Activated naive CD8-positive, alpha-beta T cell (primary cell): ENCODE data around the gene MUC3A.
"Not testable (repeated sequence)": the region's sequence is repeated elsewhere in the genome, so short reads cannot be mapped to it uniquely, and the experiment has no call there.

Experiments
- H3K27ac Mint-ChIP-seq: one replicate; pipeline ENCODE4 v1.8.0; 2021; ENCODE audit warnings: mixed read lengths
- H3K27me3 Mint-ChIP-seq: one replicate; pipeline ENCODE4 v1.8.0; 2021; ENCODE audit warnings: mixed read lengths
- H3K36me3 Mint-ChIP-seq: one replicate; pipeline ENCODE4 v1.8.0; 2021; ENCODE audit warnings: mixed read lengths
- H3K4me1 Mint-ChIP-seq: one replicate; pipeline ENCODE4 v1.8.0; 2021; ENCODE audit warnings: low read depth, mixed read lengths
- H3K4me3 Mint-ChIP-seq: one replicate; pipeline ENCODE4 v1.8.0; 2021; ENCODE audit warnings: mild to moderate bottlenecking, mixed read lengths
- H3K9me3 Mint-ChIP-seq: one replicate; pipeline ENCODE4 v1.8.0; 2021; ENCODE audit warnings: low read depth, mixed read lengths

MUC3A gene

DNA sequence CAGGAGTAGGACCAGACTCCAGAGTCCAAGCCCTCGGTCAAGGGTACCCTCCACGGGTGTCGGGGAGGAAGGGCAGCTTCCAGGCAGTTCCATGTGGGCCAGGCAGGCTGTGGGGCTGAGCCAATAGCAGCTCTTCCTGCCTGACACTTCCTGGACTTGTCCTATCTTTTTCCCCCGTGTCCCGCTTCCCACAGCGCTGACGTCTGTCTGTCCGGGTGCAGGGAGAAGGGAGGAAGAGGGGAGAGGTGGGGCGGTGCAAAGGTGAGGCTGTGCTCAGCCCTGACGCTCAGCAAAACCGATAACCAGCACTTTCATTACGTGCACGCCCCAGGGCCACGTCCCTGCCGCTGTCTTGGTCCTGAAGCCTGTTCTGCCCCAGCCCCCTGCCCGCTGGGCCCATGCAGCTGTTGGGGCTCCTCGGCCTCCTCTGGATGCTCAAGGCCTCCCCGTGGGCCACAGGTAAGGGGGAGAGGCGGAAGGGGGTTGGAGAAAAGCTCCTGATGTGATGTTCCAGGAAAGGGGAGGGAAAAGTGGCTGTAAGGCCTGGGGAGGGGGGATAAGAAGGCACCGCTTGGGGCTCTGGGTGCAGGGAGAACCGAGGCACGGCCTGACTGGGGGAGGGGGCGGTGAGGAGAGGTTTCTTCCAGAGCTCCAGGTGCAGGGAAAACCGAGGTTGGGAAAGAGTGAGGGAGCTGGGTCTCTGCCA lies at the start of gene MUC3A:
TSS of gene MUC3A (plus strand) at position 308 of the 706 bp plus-strand sequence. CDS start at position 399, 91 bp downstream.
- Mint-ChIP-seq H3K4me1 (no peaks in the 10 kb centered on the region), H3K4me3 (no peak within 1 kb of the TSS), H3K27me3 (peaks cover 19% of the 10 kb centered on the region), H3K9me3 (no peaks in the 10 kb centered on the region), H3K36me3 (no peaks in the 10 kb centered on the region), H3K27ac (no peak within 1 kb of the TSS)

- H3K9me3 Mint-ChIP-seq: no peaks in the 10 kb centered on the region
- H3K27ac Mint-ChIP-seq: no peak overlapping the region
- H3K4me1 Mint-ChIP-seq: peaks cover 7% of the 10 kb centered on the region
- H3K27me3 Mint-ChIP-seq: peaks cover 19% of the 10 kb centered on the region
- no peak overlapping the region for H3K4me3 Mint-ChIP-seq
- H3K36me3 Mint-ChIP-seq: peaks cover 2% of the 10 kb centered on the region
Measured at GRCh38 chr7:100900978-100901377, 48.4 kb upstream of the MUC3A start.

- H3K36me3 Mint-ChIP-seq: no peaks in the 10 kb centered on the region
- no peaks in the 10 kb centered on the region for H3K9me3 Mint-ChIP-seq
- peaks cover 1% of the 10 kb centered on the region for H3K4me1 Mint-ChIP-seq
- no peak overlapping the region for H3K4me3 Mint-ChIP-seq
- H3K27me3 Mint-ChIP-seq: peaks cover 15% of the 10 kb centered on the region
- H3K27ac Mint-ChIP-seq: no peak overlapping the region
Measured at GRCh38 chr7:100901921-100902332, 47.4 kb upstream of the MUC3A start.

DNA sequence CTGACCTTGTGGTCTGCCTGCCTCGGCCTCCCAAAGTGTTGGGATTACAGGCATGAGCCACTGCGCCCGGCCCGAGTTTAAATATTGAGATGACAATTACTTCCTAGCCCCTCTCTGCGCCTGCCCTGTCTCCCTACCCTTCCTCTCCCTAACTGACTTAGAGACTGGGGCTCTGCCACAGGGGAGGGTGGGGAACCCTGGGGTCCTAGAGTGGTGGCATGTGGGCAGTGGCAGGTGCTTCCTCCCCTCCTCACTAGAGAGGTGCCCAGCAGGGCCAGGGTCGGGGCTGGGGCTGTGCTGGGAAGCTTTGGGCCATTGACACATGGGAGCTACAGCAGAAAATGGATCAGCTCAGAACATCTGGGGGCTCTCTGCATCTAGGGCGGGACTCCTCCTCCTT lies 46.7 kb upstream of the MUC3A start:
- H3K27ac Mint-ChIP-seq: no peak overlapping the region
- no peaks in the 10 kb centered on the region for H3K36me3 Mint-ChIP-seq
- H3K9me3 Mint-ChIP-seq: no peaks in the 10 kb centered on the region
- H3K4me1 Mint-ChIP-seq: no peaks in the 10 kb centered on the region
- H3K27me3 Mint-ChIP-seq: peaks cover 15% of the 10 kb centered on the region
- no peak overlapping the region for H3K4me3 Mint-ChIP-seq

GRCh38 chr7:100908512-100908911 lies 40.8 kb upstream of the MUC3A start:
- Mint-ChIP-seq H3K36me3 (no peaks in the 10 kb centered on the region), H3K4me1 (no peaks in the 10 kb centered on the region), H3K9me3 (no peaks in the 10 kb centered on the region), H3K27me3 (peaks cover 6% of the 10 kb centered on the region), H3K27ac (no peak overlapping the region), H3K4me3 (no peak overlapping the region)

DNA sequence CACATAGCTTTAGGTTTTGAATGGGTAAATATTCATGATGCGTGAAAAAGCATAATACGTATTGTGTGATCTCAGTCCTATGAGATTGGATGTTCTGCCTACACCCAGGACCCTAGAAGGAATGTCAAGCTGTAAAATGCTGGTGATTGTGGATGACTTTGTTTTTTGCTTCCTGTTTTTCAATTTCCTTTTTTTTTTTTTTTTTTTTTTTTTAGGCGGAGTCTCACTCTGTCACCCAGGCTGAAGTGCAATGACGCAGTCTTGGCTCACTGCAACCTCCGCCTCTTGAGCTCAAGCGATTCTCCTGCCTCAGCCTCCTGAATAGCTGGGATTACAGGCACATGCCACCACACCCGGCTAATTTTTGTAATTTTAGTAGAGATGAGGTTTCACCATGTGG lies 38.9 kb upstream of the MUC3A start:
- not testable (repeated sequence) for H3K27ac Mint-ChIP-seq, H3K9me3 Mint-ChIP-seq, H3K4me3 Mint-ChIP-seq, H3K4me1 Mint-ChIP-seq, H3K36me3 Mint-ChIP-seq, H3K27me3 Mint-ChIP-seq

GRCh38 chr7:100911484-100911883 lies 37.9 kb upstream of the MUC3A start:
- Mint-ChIP-seq H3K27ac (no peak overlapping the region), H3K4me3 (no peak overlapping the region), H3K9me3 (no peaks in the 10 kb centered on the region), H3K27me3 (peaks cover 6% of the 10 kb centered on the region), H3K36me3 (peaks cover 3% of the 10 kb centered on the region), H3K4me1 (no peaks in the 10 kb centered on the region)

DNA sequence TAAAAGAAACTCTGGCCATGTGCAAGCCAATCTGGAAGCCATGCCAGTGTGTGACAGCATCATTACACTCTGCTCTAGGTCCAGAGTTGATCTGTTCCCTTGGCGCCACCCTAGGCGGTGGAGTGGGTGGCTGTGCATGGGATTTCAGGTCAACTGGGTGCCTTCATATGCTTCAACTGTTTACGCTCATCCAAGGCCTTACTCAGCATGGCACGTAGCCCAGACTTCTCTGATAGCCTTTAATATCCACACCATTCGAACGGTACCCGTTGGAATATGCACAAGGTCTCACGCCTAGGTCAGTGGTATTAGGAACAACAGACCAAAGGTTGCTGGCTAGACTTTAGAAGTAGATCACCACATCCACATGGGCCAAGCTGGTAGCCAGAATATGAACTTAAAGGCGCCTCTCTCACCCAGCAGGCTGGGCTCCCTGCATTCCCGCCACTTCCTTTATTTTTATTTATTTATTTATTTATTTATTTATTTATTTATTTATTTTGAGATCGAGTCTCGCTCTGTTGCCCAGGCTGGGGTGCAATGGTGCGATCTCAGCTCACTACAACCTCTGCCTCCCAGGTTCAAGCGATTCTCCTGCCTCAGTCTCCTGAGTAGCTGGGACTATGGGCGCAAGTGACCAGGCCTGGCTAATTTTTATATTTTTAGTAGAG lies 35.0 kb upstream of the MUC3A start:
- no peak overlapping the region for H3K27ac Mint-ChIP-seq
- H3K27me3 Mint-ChIP-seq: peaks cover 7% of the 10 kb centered on the region
- H3K4me1 Mint-ChIP-seq: no peaks in the 10 kb centered on the region
- H3K36me3 Mint-ChIP-seq: peaks cover 3% of the 10 kb centered on the region
- no peak overlapping the region for H3K4me3 Mint-ChIP-seq
- H3K9me3 Mint-ChIP-seq: no peaks in the 10 kb centered on the region

DNA sequence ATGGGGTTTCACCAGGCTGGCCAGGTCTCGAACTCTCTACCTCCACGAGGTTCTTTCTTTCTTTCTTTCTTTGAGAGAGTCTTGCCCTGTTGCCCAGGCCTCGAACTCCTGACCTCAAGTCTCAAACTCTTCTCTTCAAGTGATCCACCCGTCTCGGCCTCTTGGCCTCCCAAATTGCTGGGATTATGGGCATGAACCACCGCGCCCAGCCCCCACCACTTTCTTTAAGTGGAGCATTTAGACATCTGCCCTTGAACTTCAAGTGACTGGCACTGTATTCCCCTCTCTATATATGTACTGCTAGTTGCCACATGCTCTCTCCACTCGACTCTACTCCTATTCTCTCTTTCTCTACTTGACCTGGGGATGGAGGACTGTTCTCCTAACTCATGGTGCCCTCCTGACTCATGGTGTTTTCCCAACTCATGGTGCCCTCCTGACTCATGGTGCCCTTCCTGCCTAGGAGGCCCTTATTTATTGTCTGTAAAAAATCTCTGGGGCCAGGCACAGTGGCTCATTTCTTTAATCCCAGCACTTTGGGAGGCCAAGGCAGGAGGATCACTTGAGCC lies 34.4 kb upstream of the MUC3A start:
- Mint-ChIP-seq H3K4me1 (no peaks in the 10 kb centered on the region), H3K4me3 (no peak overlapping the region), H3K27ac (no peak overlapping the region), H3K36me3 (peaks cover 3% of the 10 kb centered on the region), H3K27me3 (peaks cover 7% of the 10 kb centered on the region), H3K9me3 (no peaks in the 10 kb centered on the region)

- H3K9me3 Mint-ChIP-seq, H3K27me3 Mint-ChIP-seq, H3K4me1 Mint-ChIP-seq, H3K27ac Mint-ChIP-seq, H3K36me3 Mint-ChIP-seq, H3K4me3 Mint-ChIP-seq: not testable (repeated sequence)
Measured at GRCh38 chr7:100919335-100919734, 30.0 kb upstream of the MUC3A start.

GRCh38 chr7:100919779-100920437 lies 29.4 kb upstream of the MUC3A start:
- H3K27me3 Mint-ChIP-seq, H3K4me1 Mint-ChIP-seq, H3K27ac Mint-ChIP-seq, H3K9me3 Mint-ChIP-seq, H3K36me3 Mint-ChIP-seq, H3K4me3 Mint-ChIP-seq: not testable (repeated sequence)

DNA sequence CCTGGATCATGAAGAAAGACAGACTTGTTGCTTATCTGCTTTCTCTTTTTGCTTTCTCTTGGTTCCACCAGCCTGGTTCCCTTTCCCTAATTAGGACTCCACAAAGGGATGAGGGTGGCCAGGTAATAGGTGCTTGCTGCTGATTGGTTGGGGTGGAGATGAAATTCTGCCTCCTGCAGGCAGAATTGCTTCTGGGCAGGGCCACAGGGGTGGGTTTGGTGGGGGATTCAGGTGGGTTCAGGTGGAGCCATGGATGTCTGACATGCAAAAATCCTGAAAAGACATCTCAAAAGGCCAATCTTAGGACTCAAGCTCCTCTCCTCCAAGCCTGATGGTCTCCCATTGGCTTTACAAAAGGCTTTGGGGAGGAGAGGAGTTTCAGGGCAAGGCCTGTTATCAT lies 28.3 kb upstream of the MUC3A start:
- Mint-ChIP-seq H3K4me1 (no peaks in the 10 kb centered on the region), H3K9me3 (no peaks in the 10 kb centered on the region), H3K36me3 (no peaks in the 10 kb centered on the region), H3K27ac (no peak overlapping the region), H3K4me3 (no peak overlapping the region), H3K27me3 (peaks cover 9% of the 10 kb centered on the region)

DNA sequence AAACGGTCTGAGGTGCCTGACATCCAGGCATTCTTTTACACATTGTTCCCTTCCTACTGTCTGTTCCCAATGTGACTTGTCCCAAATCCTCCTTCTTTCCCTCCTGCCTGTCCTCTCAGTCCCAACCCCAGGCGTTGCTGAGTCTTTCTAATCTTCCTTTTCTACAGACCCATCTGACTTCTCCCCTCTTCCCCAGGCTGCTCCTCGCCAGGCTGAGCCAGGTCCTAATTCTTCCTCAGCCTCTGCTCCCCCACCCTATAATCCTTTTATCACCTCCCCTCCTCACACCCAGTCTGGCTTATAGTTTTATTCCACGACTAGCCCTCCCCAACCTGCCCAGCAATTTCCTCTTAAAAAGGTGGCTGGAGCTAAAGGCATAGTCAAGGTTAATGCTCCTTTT lies 25.7 kb upstream of the MUC3A start:
- not testable (repeated sequence) for H3K4me3 Mint-ChIP-seq, H3K9me3 Mint-ChIP-seq, H3K27ac Mint-ChIP-seq, H3K27me3 Mint-ChIP-seq, H3K4me1 Mint-ChIP-seq, H3K36me3 Mint-ChIP-seq

- Mint-ChIP-seq H3K4me3 (no peak overlapping the region), H3K9me3 (peaks cover 5% of the 10 kb centered on the region), H3K4me1 (no peaks in the 10 kb centered on the region), H3K27ac (no peak overlapping the region), H3K27me3 (peaks cover 8% of the 10 kb centered on the region), H3K36me3 (no peaks in the 10 kb centered on the region)
Measured at GRCh38 chr7:100929808-100930174, 19.5 kb upstream of the MUC3A start.

DNA sequence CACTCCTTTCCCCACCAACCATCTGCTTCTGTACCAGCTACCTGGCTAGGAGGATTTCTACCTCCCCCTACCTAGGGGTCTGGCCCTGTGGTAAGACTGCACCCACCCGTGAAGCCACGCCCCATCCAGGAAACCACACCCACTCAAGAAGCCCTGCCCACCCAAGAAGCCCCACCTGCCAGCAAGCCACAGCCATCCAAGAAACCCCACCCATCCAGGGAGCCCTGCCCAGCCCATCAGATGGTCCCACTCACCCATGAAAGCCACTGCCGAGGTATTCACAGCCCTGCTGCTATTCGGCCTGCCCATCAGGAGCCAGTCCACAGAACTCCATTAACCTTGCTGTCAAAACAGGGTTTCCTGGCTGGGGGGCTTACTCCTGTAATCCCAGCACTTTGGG lies 15.6 kb upstream of the MUC3A start:
- no peak overlapping the region for H3K4me3 Mint-ChIP-seq
- no peaks in the 10 kb centered on the region for H3K4me1 Mint-ChIP-seq
- peaks cover 8% of the 10 kb centered on the region for H3K27me3 Mint-ChIP-seq

More for the DNA sequence above, 15.6 kb upstream of the MUC3A start:
- H3K36me3 Mint-ChIP-seq: no peaks in the 10 kb centered on the region
- no peak overlapping the region for H3K27ac Mint-ChIP-seq
- peaks cover 5% of the 10 kb centered on the region for H3K9me3 Mint-ChIP-seq
